Vagina (tissue), 2 donors: ENCODE results near the gene DSC3.

ENCODE experiments used
- POLR2A ChIP-seq, 2 donors: fragments of 450-650 bp; IDR thresholded peaks; one replicate each; pipeline ENCODE4 v1.6.1; 2017; ENCODE audit warnings: antibody characterized with exemption in 2 of 2, mild to moderate bottlenecking in 2 of 2, moderate library complexity in 2 of 2
- TF ChIP-seq, protein P1 (sequence below), 3 experiments: fragments of 450-650 bp in 2 of 3; fragments of 200-600 bp in 1 of 3; sonication (generic) in 1 of 3; IDR thresholded peaks; one replicate each; pipeline ENCODE4 v1.5.1; 2017 to 2019; ENCODE audit warnings: antibody characterized with exemption in 3 of 3, mild to moderate bottlenecking in 2 of 3, moderate library complexity in 2 of 3

DNA sequence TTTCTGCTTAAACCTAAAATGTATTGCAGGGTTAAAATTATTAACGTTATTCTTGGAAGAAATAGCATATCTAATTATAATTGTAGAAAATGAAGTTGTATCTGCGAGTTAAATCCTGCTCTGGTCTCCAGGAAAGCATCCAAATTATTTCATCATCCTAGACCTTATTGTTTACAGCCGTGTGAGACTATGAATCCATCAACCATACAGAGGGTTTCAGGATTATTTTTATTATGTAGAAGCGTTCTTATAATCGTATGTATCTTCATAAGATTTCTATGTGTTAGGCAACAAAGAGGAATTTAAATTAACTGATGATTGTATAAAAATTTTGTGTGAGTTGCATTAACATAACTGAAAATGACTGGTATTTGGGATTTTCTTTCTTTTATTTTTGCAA lies 14.5 kb upstream of the DSC3 start:
- TF ChIP-seq, protein P1, sequence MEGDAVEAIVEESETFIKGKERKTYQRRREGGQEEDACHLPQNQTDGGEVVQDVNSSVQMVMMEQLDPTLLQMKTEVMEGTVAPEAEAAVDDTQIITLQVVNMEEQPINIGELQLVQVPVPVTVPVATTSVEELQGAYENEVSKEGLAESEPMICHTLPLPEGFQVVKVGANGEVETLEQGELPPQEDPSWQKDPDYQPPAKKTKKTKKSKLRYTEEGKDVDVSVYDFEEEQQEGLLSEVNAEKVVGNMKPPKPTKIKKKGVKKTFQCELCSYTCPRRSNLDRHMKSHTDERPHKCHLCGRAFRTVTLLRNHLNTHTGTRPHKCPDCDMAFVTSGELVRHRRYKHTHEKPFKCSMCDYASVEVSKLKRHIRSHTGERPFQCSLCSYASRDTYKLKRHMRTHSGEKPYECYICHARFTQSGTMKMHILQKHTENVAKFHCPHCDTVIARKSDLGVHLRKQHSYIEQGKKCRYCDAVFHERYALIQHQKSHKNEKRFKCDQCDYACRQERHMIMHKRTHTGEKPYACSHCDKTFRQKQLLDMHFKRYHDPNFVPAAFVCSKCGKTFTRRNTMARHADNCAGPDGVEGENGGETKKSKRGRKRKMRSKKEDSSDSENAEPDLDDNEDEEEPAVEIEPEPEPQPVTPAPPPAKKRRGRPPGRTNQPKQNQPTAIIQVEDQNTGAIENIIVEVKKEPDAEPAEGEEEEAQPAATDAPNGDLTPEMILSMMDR (IDR thresholded peaks at IDR 0.05): no peak
- TF ChIP-seq POLR2A (IDR thresholded peaks at IDR 0.05): no peak
